HG02571 (cell line): Measurements from ENCODE around the gene PPP1R3F.
"Not testable (repeated sequence)": the region's sequence is repeated elsewhere in the genome, so short reads cannot be mapped to it uniquely, and the experiment has no call there.

Source experiments
- ATAC-seq: cut with Tn5 transposase; IDR thresholded peaks from one replicate; pipeline ENCODE4 v1.9.1; 2021; ENCODE audit warnings: mild to moderate bottlenecking, moderate library complexity; ENCODE audit not compliant: unreplicated experiment

PPP1R3F gene

GRCh38 chrX:49270249-49270921, 792 bp downstream of the PPP1R3F start:
- no peak for ATAC-seq

- ATAC-seq: no peak
Observed at GRCh38 chrX:49271341-49271740, 1.7 kb downstream of the PPP1R3F start.

- no peak for ATAC-seq
Observed at GRCh38 chrX:49272421-49272820, 2.8 kb downstream of the PPP1R3F start.

- ATAC-seq: no peak
Observed at GRCh38 chrX:49273181-49273727, 3.7 kb downstream of the PPP1R3F start.

- ATAC-seq: no peak
Observed at GRCh38 chrX:49276207-49276606, 6.6 kb downstream of the PPP1R3F start.

GRCh38 chrX:49276671-49277534, 7.3 kb downstream of the PPP1R3F start:
- no peak for ATAC-seq

- ATAC-seq: no peak
Observed at GRCh38 chrX:49277535-49277830, 7.9 kb downstream of the PPP1R3F start.

- no peak for ATAC-seq
Observed at GRCh38 chrX:49278081-49278480, 8.5 kb downstream of the PPP1R3F start.

GRCh38 chrX:49282647-49283011, 13.0 kb downstream of the PPP1R3F start:
- ATAC-seq: no peak

GRCh38 chrX:49284212-49284611, 14.6 kb downstream of the PPP1R3F start:
- ATAC-seq: no peak

GRCh38 chrX:49286136-49286535, 16.5 kb downstream of the PPP1R3F start:
- no peak for ATAC-seq

GRCh38 chrX:49286581-49286980, 17.0 kb downstream of the PPP1R3F start:
- no peak for ATAC-seq

- no peak for ATAC-seq
Observed at GRCh38 chrX:49287665-49288064, 18.1 kb downstream of the PPP1R3F start.

- no peak for ATAC-seq
Observed at GRCh38 chrX:49290215-49290614, 20.6 kb downstream of the PPP1R3F start.

GRCh38 chrX:49291615-49292337, 22.2 kb downstream of the PPP1R3F start:
- no peak for ATAC-seq

GRCh38 chrX:49292400-49293362, 23.1 kb downstream of the PPP1R3F start:
- ATAC-seq: no peak

- ATAC-seq: not testable (repeated sequence)
Observed at GRCh38 chrX:49299293-49299692, 29.7 kb downstream of the PPP1R3F start.

- ATAC-seq: no peak
Observed at GRCh38 chrX:49300703-49301102, 31.1 kb downstream of the PPP1R3F start.

GRCh38 chrX:49303346-49303745, 33.8 kb downstream of the PPP1R3F start, which contains the start of gene GAGE10:
Gene GAGE10, plus strand, starts transcription at chrX:49303646. Its CDS starts 1,214 bp downstream, at chrX:49304860.
- no peak for ATAC-seq

- ATAC-seq: not testable (repeated sequence)
Observed at GRCh38 chrX:49307775-49308174, 38.2 kb downstream of the PPP1R3F start.
